GM13977 (cell line): ENCODE data around the gene IFT57.

ENCODE experiments used
- DNase-seq: peaks from one replicate; pipeline ENCODE4 v3.0.0; 2012; ENCODE audit warnings: low spot score
- CTCF ChIP-seq: IDR thresholded peaks from 2 replicates; pipeline ENCODE4 v1.5.1; 2012; ENCODE audit warnings: mild to moderate bottlenecking, control low read depth; ENCODE audit not compliant: insufficient read depth; ENCODE audit errors: extremely low read depth, missing control alignments
- in situ Hi-C: fragments of 300-500 bp; cut with MboI; formaldehyde crosslinking; loops from one replicate; pipeline ENCODE4 v1.12.0; 2022; ENCODE audit warnings: low sequenced_read_pairs, low pct_unique_long_range_greater_than_20kb, mixed read lengths, inconsistent platforms; ENCODE audit not compliant: unreplicated experiment

IFT57 gene

GRCh38 chr3:108221393-108221792 lies 831 bp downstream of the IFT57 start:
- DNase-seq, result no peak
- in situ Hi-C loops, result no loop called here

GRCh38 chr3:108219336-108219735 lies 2.9 kb downstream of the IFT57 start:
- no peak for TF ChIP-seq CTCF
- peak; percentile 33 for DNase-seq
- in situ Hi-C loops, result no loop called here

More at GRCh38 chr3:108221393-108221792, 831 bp downstream of the IFT57 start:
- no peak for TF ChIP-seq CTCF

DNA sequence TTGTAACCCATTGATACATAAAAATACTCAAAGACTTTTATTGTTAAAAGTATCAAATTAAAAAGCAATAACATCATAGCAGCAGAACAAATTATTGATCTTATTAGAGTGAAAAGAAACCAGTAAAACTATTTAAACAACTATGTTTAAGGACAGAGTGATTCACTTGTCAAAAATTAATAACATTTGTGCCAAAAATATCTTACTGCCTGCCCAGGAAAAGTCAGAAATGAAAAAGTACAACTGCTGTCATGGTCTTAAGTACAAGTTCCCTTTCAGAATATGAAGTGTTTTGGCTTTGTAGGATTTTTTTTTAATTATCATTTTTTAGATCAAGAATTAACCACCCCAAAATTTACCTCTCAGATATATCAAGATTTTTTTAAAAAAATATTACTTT lies 3.4 kb downstream of the IFT57 start:
- no peak for DNase-seq
- in situ Hi-C loops, result no loop called here
- no peak for TF ChIP-seq CTCF

- no peak for TF ChIP-seq CTCF
- in situ Hi-C loops, result no loop called here
- DNase-seq, result no peak
Measured at GRCh38 chr3:108215871-108216270, 6.4 kb downstream of the IFT57 start.

GRCh38 chr3:108209579-108209978 lies 12.6 kb downstream of the IFT57 start:
- in situ Hi-C loops, result no loop called here
- DNase-seq, result no peak
- TF ChIP-seq CTCF, result no peak

- no peak for TF ChIP-seq CTCF
- in situ Hi-C loops, result no loop called here
- DNase-seq, result no peak
Measured at GRCh38 chr3:108208831-108209230, 13.4 kb downstream of the IFT57 start.

- no peak for DNase-seq
- TF ChIP-seq CTCF, result no peak
- in situ Hi-C loops, result no loop called here
Measured at GRCh38 chr3:108202834-108203233, 19.4 kb downstream of the IFT57 start.
